Inflammatory macrophage treated with lipopolysaccharide for 1 hour (primary cell): ENCODE results near the gene RAB27B.

Experiments used
- DNase-seq, 2 donors: peaks; one replicate each; pipeline ENCODE4 v3.0.0-alpha.2; 2020 to 2022

Gene RAB27B

DNA sequence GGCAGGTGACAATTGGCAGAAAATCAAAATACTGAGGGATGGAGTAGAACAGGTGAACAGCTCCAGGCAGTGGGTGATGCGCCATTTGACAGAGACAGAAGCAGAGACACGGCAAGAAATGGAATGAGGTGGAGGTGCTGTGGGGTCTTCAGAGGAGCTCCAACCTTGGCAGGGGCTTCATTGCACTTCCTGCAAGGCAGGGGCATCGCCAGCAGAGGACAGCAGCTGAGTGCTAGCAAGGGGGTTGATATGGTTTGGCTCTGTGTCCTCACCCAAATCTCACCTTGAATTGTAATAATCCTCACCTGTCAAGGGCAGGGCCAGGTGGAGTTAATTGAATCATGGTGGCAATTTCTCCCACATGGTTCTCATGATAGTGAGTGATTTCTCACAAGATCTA lies 88.2 kb downstream of the RAB27B start:
- no peak for DNase-seq

DNA sequence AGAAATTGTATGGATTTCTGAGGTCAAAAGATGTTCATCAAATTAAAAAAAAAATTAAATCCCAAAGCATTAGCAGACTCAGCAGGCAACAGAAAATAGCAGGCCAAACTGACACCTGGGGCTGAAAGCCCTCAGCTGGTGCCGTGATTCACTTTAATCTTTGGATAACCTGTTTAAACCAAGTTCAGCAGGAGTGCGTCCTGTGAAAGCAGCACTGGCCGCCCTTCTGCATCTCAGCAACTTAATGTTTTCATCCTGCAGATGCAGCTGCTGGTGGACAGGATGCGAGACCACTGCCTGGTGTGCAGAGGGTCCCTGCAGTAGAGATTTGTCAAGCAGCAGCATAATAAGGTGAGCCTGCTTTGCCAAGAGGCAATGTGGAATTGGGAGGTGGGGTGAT lies 89.8 kb downstream of the RAB27B start:
- DNase-seq = no peak

DNA sequence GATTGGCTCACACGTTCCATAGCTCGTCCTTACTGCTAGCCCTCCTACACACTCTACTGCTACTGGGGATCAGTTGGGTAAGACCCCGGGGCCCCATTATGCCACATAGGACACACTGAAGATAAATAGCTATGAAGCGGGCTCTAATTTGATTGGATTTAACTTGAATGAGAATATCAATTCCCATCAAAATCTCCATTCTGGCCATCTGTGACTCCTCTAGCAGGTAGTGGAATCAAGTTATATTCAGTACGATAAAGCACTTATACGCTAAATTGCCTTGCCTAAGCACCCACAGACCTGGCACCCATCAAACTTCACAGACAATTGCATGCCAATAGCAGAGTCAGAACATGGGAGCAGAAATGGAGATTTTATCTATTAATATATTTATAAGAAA lies 91.1 kb downstream of the RAB27B start:
- DNase-seq = no peak

DNA sequence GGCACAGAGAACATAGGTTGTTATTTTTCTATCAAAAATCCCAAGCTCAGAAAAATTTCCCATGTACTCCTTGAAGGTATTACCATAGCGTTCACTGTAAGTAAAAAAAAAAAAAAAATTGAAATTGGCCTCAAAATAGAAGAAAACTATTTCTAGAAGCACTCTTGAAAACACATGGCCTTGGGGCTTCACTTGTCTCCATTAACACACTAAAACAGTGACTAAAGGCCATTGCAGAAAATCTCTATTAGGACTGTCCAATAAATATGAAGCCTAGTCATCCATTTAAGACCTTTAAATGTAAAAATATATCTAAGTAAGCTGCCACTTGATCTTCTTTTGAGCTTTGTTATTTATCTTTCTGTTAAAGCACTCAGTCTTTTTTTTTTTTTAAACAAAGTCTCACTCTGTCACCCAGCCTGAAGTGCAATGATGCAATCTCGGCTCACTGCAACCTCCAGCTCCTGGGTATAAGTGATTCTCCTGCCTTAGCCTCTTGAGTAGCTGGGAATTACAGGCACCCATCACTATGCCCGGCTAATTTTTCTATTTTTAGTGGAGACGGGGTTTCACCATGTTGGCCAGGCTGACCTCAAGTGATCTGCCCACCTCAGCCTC lies 95.2 kb downstream of the RAB27B start:
- DNase-seq = no peak

DNA sequence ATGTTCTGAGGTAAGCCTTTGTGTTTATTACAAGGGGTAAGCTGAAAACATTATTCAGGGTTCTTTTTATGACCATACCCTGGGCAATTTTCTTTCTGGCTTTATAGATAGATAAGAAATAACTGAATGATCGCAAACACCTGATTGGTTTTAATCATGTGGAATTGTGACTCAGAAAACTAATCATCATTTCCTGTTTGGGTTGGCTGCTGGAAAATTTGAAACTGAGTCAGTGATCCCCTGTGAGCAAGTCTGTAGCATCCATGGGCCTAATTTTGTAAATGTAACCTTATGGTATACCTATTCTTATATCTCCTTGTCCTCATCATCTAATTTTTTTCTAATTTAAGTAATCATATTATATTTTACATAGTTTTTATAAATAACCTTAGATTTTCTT lies 96.7 kb downstream of the RAB27B start:
- no peak for DNase-seq

DNA sequence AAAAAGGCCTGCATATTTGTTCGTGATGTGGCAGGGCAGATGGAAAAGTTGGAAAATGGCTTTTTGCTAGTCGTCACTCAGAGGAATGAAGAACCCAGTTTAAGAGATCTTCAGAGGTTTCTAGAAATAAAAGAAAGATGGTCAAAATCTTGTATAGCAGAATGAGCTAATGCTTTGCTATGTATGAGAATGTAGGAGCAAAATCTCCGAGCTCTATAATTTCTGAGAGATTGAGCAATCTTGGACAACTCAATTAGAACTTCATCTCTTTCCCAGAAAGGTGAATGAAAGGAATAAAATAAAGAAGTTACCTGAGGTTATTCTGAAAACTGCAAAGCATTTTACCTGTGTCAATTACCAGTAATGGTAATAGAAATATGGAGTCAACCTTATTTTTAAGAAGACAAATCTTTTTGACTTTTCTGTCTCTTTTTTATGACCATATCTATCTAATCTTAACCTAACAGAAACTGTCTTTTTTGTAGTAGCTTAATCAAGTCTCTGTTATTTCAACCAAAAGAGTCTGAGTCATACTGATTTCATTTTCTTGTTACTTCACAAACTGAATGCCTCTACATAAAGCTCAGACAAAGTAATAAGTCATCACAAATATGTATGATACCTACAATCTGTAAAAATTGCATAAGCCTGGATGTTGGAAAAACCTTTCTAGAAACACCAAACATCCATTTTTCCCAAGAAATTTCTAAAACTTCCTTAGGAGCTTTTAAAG lies 98.5 kb downstream of the RAB27B start:
- DNase-seq = no peak

DNA sequence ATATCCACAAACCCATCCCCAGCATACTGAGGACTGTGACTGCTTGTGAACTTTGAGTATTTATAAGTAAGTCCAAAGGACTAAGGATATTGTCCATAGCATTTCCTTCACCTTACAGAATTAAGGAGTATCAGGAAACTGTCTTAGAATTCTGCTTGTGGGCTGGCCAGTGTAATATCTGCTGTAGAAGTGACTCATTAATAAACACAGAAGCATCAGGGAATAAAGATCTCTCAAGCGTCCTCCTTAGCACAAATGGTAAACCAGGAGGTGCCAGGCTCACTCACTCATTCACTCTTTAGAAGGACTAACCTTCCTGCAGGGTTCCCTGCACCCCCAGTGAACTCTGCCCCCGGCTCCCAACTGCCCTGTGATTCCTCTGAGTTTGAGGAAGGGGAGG lies 100.0 kb downstream of the RAB27B start:
- DNase-seq = no peak

DNA sequence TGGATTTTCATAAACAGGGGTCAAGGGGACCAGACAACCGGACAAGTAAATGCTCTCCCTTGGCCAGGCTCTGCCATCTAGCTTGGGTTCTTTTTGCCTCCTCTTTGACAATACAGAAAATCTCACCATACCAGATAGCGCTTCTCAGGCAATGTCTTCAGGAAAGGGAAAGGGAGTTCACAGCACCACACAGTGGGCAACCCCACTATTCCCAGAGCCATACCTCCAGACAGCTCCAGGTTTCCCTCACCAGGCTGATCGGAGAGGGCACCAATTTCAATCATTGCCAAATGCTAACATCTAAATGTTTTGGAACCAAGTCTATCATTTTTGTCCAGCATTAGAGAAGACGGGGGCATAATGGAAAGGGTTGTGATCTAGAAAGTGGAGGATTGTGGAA lies 102.9 kb downstream of the RAB27B start:
- no peak for DNase-seq

DNA sequence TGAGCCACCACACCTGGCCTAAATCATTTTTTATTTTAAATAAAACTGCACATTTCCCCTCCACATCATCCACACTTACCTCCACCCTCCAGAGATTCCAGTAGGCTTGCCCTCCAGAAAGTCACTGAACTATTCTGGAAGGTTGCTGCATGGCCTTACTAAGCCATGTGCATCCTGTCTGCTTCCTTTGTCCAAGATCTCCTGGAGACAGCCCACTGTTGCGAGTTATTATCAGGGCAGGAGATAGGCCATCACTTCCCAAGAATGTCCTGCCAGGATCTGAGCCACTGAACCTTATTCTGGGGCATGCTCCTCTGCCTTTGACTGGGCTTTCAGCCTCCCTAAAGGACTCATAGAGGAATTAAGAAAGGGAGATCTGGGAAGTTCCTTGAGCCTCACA lies 104.2 kb downstream of the RAB27B start:
- DNase-seq = no peak

DNA sequence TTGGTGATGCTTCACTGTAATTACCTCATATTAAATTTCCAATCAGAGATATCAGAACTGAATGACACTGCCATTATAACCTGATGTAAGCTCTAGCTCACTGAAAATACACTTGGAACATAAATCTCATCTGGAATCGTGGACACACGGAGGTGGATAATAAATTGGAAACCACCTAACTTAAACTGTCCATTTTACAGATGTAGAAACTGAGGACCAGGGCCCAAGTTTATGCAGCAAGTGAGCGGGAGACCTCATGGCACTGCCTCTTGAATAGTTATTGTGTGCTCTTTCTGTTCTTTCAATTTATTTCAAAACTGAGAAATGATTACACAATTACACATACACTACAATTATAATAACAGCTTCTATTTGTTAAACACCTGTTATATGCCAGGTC lies 110.2 kb downstream of the RAB27B start:
- DNase-seq = no peak

DNA sequence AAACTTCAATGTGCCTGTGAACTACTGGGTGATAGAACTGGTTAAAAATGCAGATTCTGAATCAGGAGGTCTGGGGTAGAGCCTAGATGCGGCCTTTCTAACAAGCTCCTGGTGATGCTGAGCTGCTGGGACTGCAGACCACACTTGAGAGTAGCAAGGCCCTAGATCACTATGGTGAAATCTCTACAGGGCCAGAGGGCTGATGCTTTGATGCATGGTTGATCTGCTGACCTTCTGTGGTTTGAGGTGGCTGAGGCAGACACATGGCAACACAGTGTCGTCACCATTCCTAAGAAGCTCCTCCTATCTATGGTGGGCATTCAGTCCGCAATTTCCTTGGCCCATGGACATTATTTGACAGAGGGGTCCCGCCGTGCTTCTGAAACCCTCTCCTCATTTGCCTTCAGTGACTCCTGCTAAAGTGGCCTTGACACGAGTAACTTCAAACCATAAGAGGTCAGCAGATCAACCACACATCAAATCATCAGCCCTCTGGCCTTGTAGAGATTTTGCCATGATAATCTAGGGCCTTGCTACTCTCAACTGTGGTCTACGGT lies 111.2 kb downstream of the RAB27B start:
- no peak for DNase-seq

DNA sequence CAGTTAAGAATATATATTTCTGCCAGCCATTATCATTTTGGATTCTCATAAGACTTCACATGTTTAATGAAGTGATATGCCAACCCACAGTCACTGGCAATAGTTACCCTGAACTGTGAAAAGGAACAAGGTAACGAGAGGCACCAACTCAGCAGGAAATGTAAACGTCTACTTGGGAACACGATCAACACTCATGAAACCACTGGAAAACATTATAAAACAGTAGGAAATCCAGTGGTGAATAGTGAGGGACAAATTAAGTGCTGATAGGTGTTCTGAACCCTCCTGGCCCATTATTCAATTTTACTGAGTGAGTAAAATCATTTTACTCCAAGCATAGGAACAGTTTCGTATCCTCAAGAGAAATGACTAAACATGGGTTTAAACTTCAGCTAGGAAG lies 113.9 kb downstream of the RAB27B start:
- no peak for DNase-seq

DNA sequence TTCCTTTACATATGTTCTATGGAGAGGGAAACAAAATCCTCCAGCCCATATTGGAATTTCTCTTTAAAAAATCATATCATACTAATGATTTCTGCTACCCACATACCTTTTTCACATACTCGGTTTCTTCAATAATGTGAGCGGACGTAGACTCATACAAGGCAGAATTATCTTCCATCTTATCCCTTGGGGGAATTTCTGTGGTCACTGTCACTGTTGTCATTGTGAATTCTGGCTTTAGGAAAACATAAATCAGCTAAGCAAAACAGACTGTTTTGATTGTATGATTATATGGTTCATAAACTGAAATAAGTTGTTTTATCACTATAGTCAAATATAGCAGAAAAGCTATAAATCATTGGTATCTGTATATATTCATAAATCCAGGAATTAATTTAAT lies 114.3 kb downstream of the RAB27B start:
- no peak for DNase-seq
